SK-N-SH treated with all-trans-retinoic acid at 6 μM for 48 hours (cell line): ENCODE measurements around the gene KLHL21.
A peak's percentile ranks its signal among the peaks of the same experiment; 100 is the strongest.

Experiments used
- ATAC-seq: fragments of 200-7000 bp; cut with Tn5 transposase; 3 replicates; pipeline ENCODE4 v1.9.1; 2020; ENCODE audit warnings: mild to moderate bottlenecking, moderate library complexity
- ARNTL ChIP-seq: fragments of 450-650 bp; formaldehyde crosslinking; IDR thresholded peaks from 2 replicates; pipeline ENCODE4 v1.5.0; 2020; ENCODE audit warnings: low read depth, mild to moderate bottlenecking, moderate library complexity, borderline replicate concordance
- BACH2 ChIP-seq: fragments of 250-450 bp; sonication (Bioruptor Pico); IDR thresholded peaks from 2 replicates; pipeline ENCODE4 v1.9.0; 2021; ENCODE audit warnings: mild to moderate bottlenecking, borderline replicate concordance
- CSDC2 ChIP-seq: fragments of 250-450 bp; sonication (Bioruptor Pico); IDR thresholded peaks from 2 replicates; pipeline ENCODE4 v1.5.0; 2020; ENCODE audit warnings: mild to moderate bottlenecking, moderate library complexity
- CSRNP3 ChIP-seq: fragments of 250-450 bp; sonication (Bioruptor Pico); IDR thresholded peaks from 2 replicates; pipeline ENCODE4 v1.5.1; 2021; ENCODE audit warnings: mild to moderate bottlenecking, moderate library complexity
- ESRRG ChIP-seq: fragments of 250-450 bp; sonication (Bioruptor Pico); IDR thresholded peaks from 2 replicates; pipeline ENCODE4 v1.6.1; 2021; ENCODE audit warnings: mild to moderate bottlenecking
- GLIS3 ChIP-seq: fragments of 250-450 bp; sonication (Bioruptor Pico); IDR thresholded peaks from 2 replicates; pipeline ENCODE4 v1.5.0; 2020; ENCODE audit warnings: mild to moderate bottlenecking, moderate library complexity
- ISL1 ChIP-seq: fragments of 250-450 bp; sonication (Bioruptor Pico); IDR thresholded peaks from 2 replicates; pipeline ENCODE4 v2.1.2; 2022; ENCODE audit warnings: mild to moderate bottlenecking, moderate library complexity
- OSR1 ChIP-seq: fragments of 250-450 bp; sonication (Bioruptor Pico); IDR thresholded peaks from 2 replicates; pipeline ENCODE4 v1.8.0; 2022; ENCODE audit warnings: moderate library complexity, mild to moderate bottlenecking, inconsistent platforms
- POU6F1 ChIP-seq: fragments of 250-450 bp; sonication (Bioruptor Pico); IDR thresholded peaks from 2 replicates; pipeline ENCODE4 v1.8.0; 2021; ENCODE audit warnings: low read depth, mild to moderate bottlenecking, moderate library complexity, borderline replicate concordance
- PPARA ChIP-seq: fragments of 250-450 bp; sonication (Bioruptor Pico); IDR thresholded peaks from 2 replicates; pipeline ENCODE4 v1.5.0; 2020; ENCODE audit warnings: mild to moderate bottlenecking, borderline replicate concordance
- RARB ChIP-seq: fragments of 250-450 bp; sonication (Bioruptor Pico); IDR thresholded peaks from 2 replicates; pipeline ENCODE4 v1.8.0; 2021; ENCODE audit warnings: mild to moderate bottlenecking, moderate library complexity
- SNAI2 ChIP-seq: fragments of 250-450 bp; sonication (Bioruptor Pico); IDR thresholded peaks from 2 replicates; pipeline ENCODE4 v1.5.0; 2020; ENCODE audit warnings: mild to moderate bottlenecking, moderate library complexity
- TCF4 ChIP-seq: fragments of 250-450 bp; sonication (Bioruptor Pico); IDR thresholded peaks from 2 replicates; pipeline ENCODE4 v1.8.0; 2021; ENCODE audit warnings: mild to moderate bottlenecking, moderate library complexity, borderline replicate concordance
- TOX ChIP-seq: fragments of 250-450 bp; sonication (Bioruptor Pico); IDR thresholded peaks from 2 replicates; pipeline ENCODE4 v1.8.0; 2021; ENCODE audit warnings: mild to moderate bottlenecking, moderate library complexity, borderline replicate concordance
- TSHZ2 ChIP-seq: fragments of 250-450 bp; sonication (Bioruptor Pico); IDR thresholded peaks from 2 replicates; pipeline ENCODE4 v1.5.0; 2020; ENCODE audit warnings: mild to moderate bottlenecking, moderate library complexity
- ZC3H10 ChIP-seq: fragments of 250-450 bp; sonication (Bioruptor Pico); IDR thresholded peaks from 2 replicates; pipeline ENCODE4 v1.5.1; 2021; ENCODE audit warnings: mild to moderate bottlenecking, moderate library complexity
- ZFP3 ChIP-seq: fragments of 250-450 bp; sonication (Bioruptor Pico); IDR thresholded peaks from 2 replicates; pipeline ENCODE4 v1.5.0; 2020; ENCODE audit warnings: mild to moderate bottlenecking, moderate library complexity
- ZFP30 ChIP-seq: fragments of 450-650 bp; formaldehyde crosslinking; IDR thresholded peaks from 2 replicates; pipeline ENCODE4 v1.5.0; 2022; ENCODE audit warnings: mild to moderate bottlenecking, moderate library complexity
- ZNF70 ChIP-seq: fragments of 450-650 bp; formaldehyde crosslinking; IDR thresholded peaks from 2 replicates; pipeline ENCODE4 v1.5.0; 2020; ENCODE audit warnings: mild to moderate bottlenecking, moderate library complexity
- ZNF8 ChIP-seq: fragments of 450-650 bp; formaldehyde crosslinking; IDR thresholded peaks from 2 replicates; pipeline ENCODE4 v1.5.0; 2020; ENCODE audit warnings: mild to moderate bottlenecking, moderate library complexity
- TF ChIP-seq, protein P1 (sequence below): fragments of 250-450 bp; sonication (Bioruptor Pico); IDR thresholded peaks from 2 replicates; pipeline ENCODE4 v1.5.1; 2020; ENCODE audit warnings: low read depth, mild to moderate bottlenecking, moderate library complexity

KLHL21 gene

GRCh38 chr1:6602669-6603237, at the start of gene KLHL21:
TSS of gene KLHL21 (minus strand) at chr1:6602869. CDS start at chr1:6602817, 52 bp downstream.
- no peak for TF ChIP-seq POU6F1 (CRISPR knock-in tag)
- TF ChIP-seq, protein P1, sequence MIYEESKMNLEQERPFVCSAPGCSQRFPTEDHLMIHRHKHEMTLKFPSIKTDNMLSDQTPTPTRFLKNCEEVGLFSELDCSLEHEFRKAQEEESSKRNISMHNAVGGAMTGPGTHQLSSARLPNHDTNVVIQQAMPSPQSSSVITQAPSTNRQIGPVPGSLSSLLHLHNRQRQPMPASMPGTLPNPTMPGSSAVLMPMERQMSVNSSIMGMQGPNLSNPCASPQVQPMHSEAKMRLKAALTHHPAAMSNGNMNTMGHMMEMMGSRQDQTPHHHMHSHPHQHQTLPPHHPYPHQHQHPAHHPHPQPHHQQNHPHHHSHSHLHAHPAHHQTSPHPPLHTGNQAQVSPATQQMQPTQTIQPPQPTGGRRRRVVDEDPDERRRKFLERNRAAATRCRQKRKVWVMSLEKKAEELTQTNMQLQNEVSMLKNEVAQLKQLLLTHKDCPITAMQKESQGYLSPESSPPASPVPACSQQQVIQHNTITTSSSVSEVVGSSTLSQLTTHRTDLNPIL (CRISPR knock-in tag), result no peak
- no peak for TF ChIP-seq ARNTL (CRISPR knock-in tag)
- TF ChIP-seq TCF4 (CRISPR knock-in tag), result no peak
- no peak for TF ChIP-seq CSDC2 (CRISPR knock-in tag)
- no peak for TF ChIP-seq OSR1
- no peak for TF ChIP-seq ZNF8 (CRISPR knock-in tag)
- TF ChIP-seq ZNF70, result no peak
- TF ChIP-seq ISL1 (CRISPR knock-in tag), result no peak
- TF ChIP-seq BACH2 (CRISPR knock-in tag), result no peak
- TF ChIP-seq CSRNP3 (CRISPR knock-in tag), result no peak
- TF ChIP-seq TOX (CRISPR knock-in tag), result no peak
- no peak for TF ChIP-seq SNAI2 (CRISPR knock-in tag)
- TF ChIP-seq RARB (CRISPR knock-in tag), result no peak
- TF ChIP-seq TSHZ2 (CRISPR knock-in tag), result no peak
- TF ChIP-seq ZFP30, result no peak
- TF ChIP-seq ESRRG, result no peak
- no peak for TF ChIP-seq ZFP3 (CRISPR knock-in tag)
- no peak for TF ChIP-seq GLIS3 (CRISPR knock-in tag)
- no peak for TF ChIP-seq PPARA (CRISPR knock-in tag)
- ATAC-seq, result peak; percentile 78

GRCh38 chr1:6651909-6652308, 49.2 kb upstream of the KLHL21 start:
- no peak for ATAC-seq
- TF ChIP-seq, protein P1 (CRISPR knock-in tag), result no peak
- TF ChIP-seq ZFP30, result no peak
- TF ChIP-seq PPARA (CRISPR knock-in tag), result no peak
- no peak for TF ChIP-seq TSHZ2 (CRISPR knock-in tag)
- TF ChIP-seq ARNTL (CRISPR knock-in tag), result no peak
- no peak for TF ChIP-seq ZC3H10
- TF ChIP-seq ZFP3 (CRISPR knock-in tag), result no peak
- TF ChIP-seq GLIS3 (CRISPR knock-in tag), result no peak
